ENCODE measurements around the gene ADAM12. TPM values are rescaled to one million over a fixed set of nuclear protein-coding genes. Genes with fewer than 3 reads are reported as not detected.

ADAM12 gene
- total RNA-seq, 1 experiment from 2014 or later: 16.8 TPM

- ChIA-PET POLR2A (ENCODE audit: unreplicated experiment) (interaction anchor here (0.6 kb wide), 1 partner anchor 1234 kb away, joined by 3 read pairs; no protein-coding TSS in a partner anchor), CTCF (no interaction called here)
- no peak overlapping the region for H3K4me3 ChIP-seq
- H3K79me2 ChIP-seq (ENCODE audit: low read depth): no peaks in the 10 kb centered on the region
- DNase-seq: no peak
- no peak overlapping the region for H3K4me2 ChIP-seq
- intact Hi-C loops (cut with micrococcal nuclease; ENCODE audit: unreplicated experiment): no loop called here
- no peak overlapping the region for H3K27ac ChIP-seq
- no TSS peak for BruUV-seq (replicated peaks)
- peaks cover 24% of the 10 kb centered on the region for H3K4me1 ChIP-seq (replicated peaks; ENCODE audit: insufficient read depth)
- H3K27me3 ChIP-seq (ENCODE audit: insufficient read depth, low read depth): no peaks in the 10 kb centered on the region
- peaks cover 16% of the 10 kb centered on the region; the same call in 1 of the 2 replicates for H3F3A ChIP-seq (ENCODE audit: insufficient read depth, low read depth)
- no peaks in the 10 kb centered on the region for H3K9me3 ChIP-seq (ENCODE audit: insufficient read depth, low read depth)
- no peaks in the 10 kb centered on the region for H3K36me3 ChIP-seq (ENCODE audit: low read depth)
- no peak for TF ChIP-seq CTCF (conservative IDR thresholded peaks at IDR 0.05)
- TF ChIP-seq EZH2 (IDR thresholded peaks at IDR 0.05; ENCODE audit: low read depth): no peak
- H3K9me2 ChIP-seq (ENCODE audit: insufficient read depth): no peaks in the 10 kb centered on the region
- no peaks in the 10 kb centered on the region for H4K20me1 ChIP-seq (ENCODE audit: insufficient read depth)
- H2AFZ ChIP-seq: no peak overlapping the region
Measured at GRCh38 chr10:126400641-126401040, 12.4 kb upstream of the ADAM12 start.

GRCh38 chr10:126398924-126399323, 10.6 kb upstream of the ADAM12 start:
- no peak for TF ChIP-seq CTCF (conservative IDR thresholded peaks at IDR 0.05)
- no peak for TF ChIP-seq EZH2 (IDR thresholded peaks at IDR 0.05; ENCODE audit: low read depth)
- intact Hi-C loops (cut with micrococcal nuclease; ENCODE audit: unreplicated experiment): loop anchor here (1.0 to 10.0 kb wide), 3 partner anchors 34 to 1606 kb away; partner anchors contain the start of gene DOCK1

GRCh38 chr10:126398383-126398743, 10.1 kb upstream of the ADAM12 start:
- ChIA-PET CTCF (no interaction called here), POLR2A (ENCODE audit: unreplicated experiment) (no interaction called here)
- Histone ChIP-seq H3K4me3 (no peak overlapping the region), H3K9me3 (ENCODE audit: insufficient read depth, low read depth) (no peaks in the 10 kb centered on the region), H3K36me3 (ENCODE audit: low read depth) (no peaks in the 10 kb centered on the region), H3F3A (ENCODE audit: insufficient read depth, low read depth) (peaks cover 16% of the 10 kb centered on the region; the same call in 1 of the 2 replicates), H3K4me2 (peak overlapping the region; percentile 63), H3K27ac (peak overlapping the region; percentile 81), H3K9me2 (ENCODE audit: insufficient read depth) (no peaks in the 10 kb centered on the region), H4K20me1 (ENCODE audit: insufficient read depth) (no peaks in the 10 kb centered on the region), H3K79me2 (ENCODE audit: low read depth) (no peaks in the 10 kb centered on the region), H2AFZ (no peak overlapping the region), H3K4me1 (replicated peaks; ENCODE audit: insufficient read depth) (peaks cover 24% of the 10 kb centered on the region), H3K27me3 (ENCODE audit: insufficient read depth, low read depth) (no peaks in the 10 kb centered on the region)
- intact Hi-C loops (cut with micrococcal nuclease; ENCODE audit: unreplicated experiment): loop anchor here (1.0 to 10.0 kb wide), 3 partner anchors 35 to 1606 kb away; partner anchors contain the start of gene DOCK1
- no peak for DNase-seq
- TF ChIP-seq EZH2 (IDR thresholded peaks at IDR 0.05; ENCODE audit: low read depth) (no peak), CTCF (conservative IDR thresholded peaks at IDR 0.05) (no peak)
- no TSS peak for BruUV-seq (replicated peaks)

More at GRCh38 chr10:126398924-126399323, 10.6 kb upstream of the ADAM12 start:
- H4K20me1 ChIP-seq (ENCODE audit: insufficient read depth): no peaks in the 10 kb centered on the region
- peaks cover 16% of the 10 kb centered on the region; the same call in 1 of the 2 replicates for H3F3A ChIP-seq (ENCODE audit: insufficient read depth, low read depth)
- H3K9me2 ChIP-seq (ENCODE audit: insufficient read depth): no peaks in the 10 kb centered on the region
- H3K79me2 ChIP-seq (ENCODE audit: low read depth): no peaks in the 10 kb centered on the region
- no peak for DNase-seq
- no peak overlapping the region for H3K4me2 ChIP-seq
- no peak overlapping the region for H3K4me3 ChIP-seq
- CTCF ChIA-PET: no interaction called here
- H3K27ac ChIP-seq: 0 out of 2 replicates have a peak overlapping the region, but pooled peaks have one; percentile 16
- no peak overlapping the region for H2AFZ ChIP-seq
- POLR2A ChIA-PET (ENCODE audit: unreplicated experiment): no interaction called here
- no peaks in the 10 kb centered on the region for H3K27me3 ChIP-seq (ENCODE audit: insufficient read depth, low read depth)
- BruUV-seq (replicated peaks): no TSS peak
- H3K9me3 ChIP-seq (ENCODE audit: insufficient read depth, low read depth): no peaks in the 10 kb centered on the region
- peaks cover 24% of the 10 kb centered on the region for H3K4me1 ChIP-seq (replicated peaks; ENCODE audit: insufficient read depth)
- no peaks in the 10 kb centered on the region for H3K36me3 ChIP-seq (ENCODE audit: low read depth)
